HG02970 (cell line): Measurements from ENCODE around the gene OR6B2.

Experiments used
- ATAC-seq: cut with Tn5 transposase; IDR thresholded peaks from one replicate; pipeline ENCODE4 v1.9.1; 2021; ENCODE audit warnings: mild to moderate bottlenecking, moderate library complexity, moderate number of reproducible peaks; ENCODE audit not compliant: unreplicated experiment, low FRiP score

The OR6B2 gene

GRCh38 chr2:240042740-240043139 is 12.5 kb upstream of the OR6B2 start:
- no peak for ATAC-seq

GRCh38 chr2:240041363-240041762 is 11.1 kb upstream of the OR6B2 start:
- no peak for ATAC-seq

GRCh38 chr2:240037358-240037757 is 7.1 kb upstream of the OR6B2 start:
- ATAC-seq: no peak

- no peak for ATAC-seq
Observed at GRCh38 chr2:240033330-240033678, 3.1 kb upstream of the OR6B2 start.

GRCh38 chr2:240032406-240033329 is 2.4 kb upstream of the OR6B2 start:
- ATAC-seq: no peak

GRCh38 chr2:240024766-240025165 is 5.5 kb downstream of the OR6B2 start:
- peak; percentile 16 for ATAC-seq

GRCh38 chr2:240023792-240024191 is 6.4 kb downstream of the OR6B2 start:
- no peak for ATAC-seq

GRCh38 chr2:240021488-240022104 is 8.6 kb downstream of the OR6B2 start:
- ATAC-seq: no peak

- ATAC-seq: no peak
Observed at GRCh38 chr2:240018071-240018750, 12.0 kb downstream of the OR6B2 start.

- no peak for ATAC-seq
Observed at GRCh38 chr2:240014327-240014726, 15.9 kb downstream of the OR6B2 start.

GRCh38 chr2:240013343-240013742 is 16.9 kb downstream of the OR6B2 start:
- ATAC-seq: no peak

- ATAC-seq: no peak
Observed at GRCh38 chr2:240002983-240003382, 27.2 kb downstream of the OR6B2 start.

- ATAC-seq: no peak
Observed at GRCh38 chr2:240000671-240001070, 29.6 kb downstream of the OR6B2 start.

- ATAC-seq: no peak
Observed at GRCh38 chr2:239997686-239998409, 32.4 kb downstream of the OR6B2 start.

GRCh38 chr2:239994086-239994485 is 36.1 kb downstream of the OR6B2 start:
- no peak for ATAC-seq

- ATAC-seq: no peak
Observed at GRCh38 chr2:239993291-239993690, 36.9 kb downstream of the OR6B2 start.

- ATAC-seq: no peak
Observed at GRCh38 chr2:239991689-239992314, 38.4 kb downstream of the OR6B2 start.

- no peak for ATAC-seq
Observed at GRCh38 chr2:239990966-239991365, 39.3 kb downstream of the OR6B2 start.

- ATAC-seq: no peak
Observed at GRCh38 chr2:239985356-239985755, 44.9 kb downstream of the OR6B2 start.
